Osteoblast (primary cell): ENCODE measurements around the gene TPPP. TPM values are rescaled to one million over a fixed set of nuclear protein-coding genes. Genes with fewer than 3 reads are reported as not detected.
"Not testable (repeated sequence)": the region's sequence is repeated elsewhere in the genome, so short reads cannot be mapped to it uniquely, and the experiment has no call there.

ENCODE experiments used
- DNase-seq: peaks from one replicate; pipeline ENCODE4 v3.0.0; 2011; ENCODE audit warnings: low spot score, mixed read lengths; ENCODE audit not compliant: insufficient read length; ENCODE audit errors: missing footprints
- H2AFZ ChIP-seq: 2 replicates; pipeline ENCODE4 v1.6.0; 2011; ENCODE audit warnings: mild to moderate bottlenecking, low read length
- H3K27ac ChIP-seq: 2 replicates; pipeline ENCODE4 v1.5.1; 2011; ENCODE audit warnings: mild to moderate bottlenecking, low read depth, low read length, moderate library complexity
- H3K27me3 ChIP-seq: 2 replicates; pipeline ENCODE4 v1.6.0; 2012; ENCODE audit warnings: mild to moderate bottlenecking, control low read depth, inconsistent platforms, low read length, moderate library complexity; ENCODE audit not compliant: insufficient read depth
- H3K36me3 ChIP-seq: 2 replicates; pipeline ENCODE4 v1.5.1; 2011; ENCODE audit warnings: mild to moderate bottlenecking, low read length, control low read depth, moderate library complexity; ENCODE audit not compliant: insufficient read depth
- H3K4me1 ChIP-seq: 2 replicates; pipeline ENCODE4 v1.5.1; 2011; ENCODE audit warnings: mild to moderate bottlenecking, low read length, control low read depth, moderate library complexity; ENCODE audit not compliant: insufficient read depth
- H3K4me2 ChIP-seq: 2 replicates; pipeline ENCODE4 v1.6.0; 2011; ENCODE audit warnings: mild to moderate bottlenecking, low read length; ENCODE audit not compliant: insufficient read depth
- H3K4me3 ChIP-seq: fragments of 200-600 bp; sonication (generic); 3 replicates; pipeline ENCODE4 v1.5.1; 2012; ENCODE audit warnings: mild to moderate bottlenecking, low read length, inconsistent platforms; ENCODE audit not compliant: insufficient read depth
- H3K79me2 ChIP-seq: 2 replicates; pipeline ENCODE4 v1.6.0; 2012; ENCODE audit warnings: mild to moderate bottlenecking, low read length, control low read depth, inconsistent platforms; ENCODE audit not compliant: insufficient read depth
- H3K9me3 ChIP-seq: 2 replicates; pipeline ENCODE4 v1.5.1; 2011; ENCODE audit warnings: low read depth, low read length, control low read depth
- H4K20me1 ChIP-seq: 2 replicates; pipeline ENCODE4 v1.6.0; 2012; ENCODE audit warnings: mild to moderate bottlenecking, low read length, control low read depth; ENCODE audit not compliant: insufficient read depth
- CTCF ChIP-seq: IDR thresholded peaks from 2 replicates; pipeline ENCODE4 v1.5.1; 2011; ENCODE audit warnings: mild to moderate bottlenecking, low read depth, low read length, moderate library complexity; ENCODE audit errors: extremely low read depth
- total RNA-seq: library from RNA; depleted of rRNA; stranded (reverse); fragments of >200 nt; gene quantifications from 2 replicates; pipeline ENCODE4 v1.2.3, GENCODE V29; 2012

TPPP gene
- total RNA-seq, 1 donor = not detected

DNA sequence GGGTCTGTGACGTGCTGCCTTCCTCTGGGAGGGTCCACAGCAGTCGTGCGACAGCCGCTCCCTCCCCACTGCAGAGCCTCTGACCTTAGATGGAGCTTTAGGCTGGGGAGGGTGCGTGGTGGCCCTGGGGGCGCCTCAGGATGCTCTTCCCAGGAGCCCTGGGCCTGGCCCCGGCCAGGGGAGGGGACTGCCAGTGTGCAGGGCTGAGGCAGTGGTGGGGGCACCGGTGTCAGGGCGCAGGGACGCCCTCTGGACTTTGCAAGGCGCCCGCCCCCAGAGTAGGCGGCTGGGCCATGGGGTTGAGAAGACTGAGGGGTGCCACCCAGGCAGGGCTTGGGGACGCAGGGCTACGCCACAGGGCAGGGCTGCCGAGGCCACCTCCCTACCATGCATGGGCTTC, 14.6 kb downstream of the TPPP start:
- H3K27me3 ChIP-seq = peaks cover 19% of the 10 kb centered on the region
- H4K20me1 ChIP-seq, H3K79me2 ChIP-seq, H3K4me2 ChIP-seq, H3K27ac ChIP-seq, H2AFZ ChIP-seq, H3K4me1 ChIP-seq, H3K36me3 ChIP-seq, H3K9me3 ChIP-seq, H3K4me3 ChIP-seq: not testable (repeated sequence)
- peak; percentile 69 for DNase-seq

DNA sequence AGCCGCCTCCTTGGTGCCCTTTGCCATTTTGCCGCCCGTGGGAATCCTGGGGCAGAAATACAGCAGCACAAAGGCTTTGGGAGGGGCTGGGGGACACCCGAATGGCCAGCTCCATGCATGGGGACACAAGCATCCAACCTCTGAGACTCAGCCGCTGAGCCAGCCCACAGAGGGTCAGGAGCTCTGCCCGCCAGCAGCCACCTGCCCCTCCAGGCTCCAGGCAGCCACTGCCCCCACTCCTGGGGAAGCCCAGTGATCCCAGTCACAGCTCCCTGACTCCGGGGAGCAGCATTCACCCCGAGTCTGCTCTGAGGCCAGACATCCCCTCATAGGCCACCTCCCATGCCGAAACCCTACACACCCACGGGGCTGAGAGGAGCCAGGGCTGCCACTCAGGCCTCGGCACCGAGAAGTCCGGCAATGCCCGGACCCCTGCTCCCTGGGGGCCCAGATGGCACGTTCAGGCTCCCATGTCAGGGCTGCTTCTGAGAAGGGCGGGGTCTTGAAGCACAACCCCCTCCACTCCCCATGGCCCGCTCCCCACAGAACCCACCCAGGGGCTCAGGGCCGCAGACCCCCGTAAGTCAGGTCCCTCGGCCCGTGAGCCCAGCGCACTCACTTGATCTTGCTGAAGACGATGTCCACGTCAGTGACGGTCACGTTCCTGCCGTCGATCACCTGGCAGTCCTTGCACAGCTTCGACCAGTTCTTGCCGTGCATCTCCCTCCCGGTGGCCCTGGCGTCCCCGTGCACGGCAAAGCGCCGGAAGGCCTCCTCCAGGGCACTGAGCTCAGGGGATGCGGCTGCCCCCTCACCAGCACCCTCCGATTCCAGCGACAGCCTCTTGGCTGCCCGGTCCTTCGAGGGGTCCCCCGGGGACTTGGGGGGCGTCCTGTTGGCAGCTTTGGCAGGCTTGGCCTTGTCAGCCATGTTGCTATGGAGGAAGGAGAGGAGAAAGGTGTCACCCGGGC, 15.7 kb downstream of the TPPP start:
- H3K79me2 ChIP-seq = no peaks in the 10 kb centered on the region
- H3K36me3 ChIP-seq = no peaks in the 10 kb centered on the region
- no peak overlapping the region for H3K27ac ChIP-seq
- H4K20me1 ChIP-seq = no peaks in the 10 kb centered on the region
- H3K4me3 ChIP-seq = no peak overlapping the region
- peaks cover 30% of the 10 kb centered on the region for H3K27me3 ChIP-seq
- H2AFZ ChIP-seq = no peak overlapping the region
- no peak overlapping the region for H3K4me2 ChIP-seq
- no peaks in the 10 kb centered on the region for H3K9me3 ChIP-seq
- H3K4me1 ChIP-seq = peaks cover 4% of the 10 kb centered on the region
- no peak for TF ChIP-seq CTCF
- DNase-seq = peak; percentile 75

GRCh38 chr5:676699-677076, 16.5 kb downstream of the TPPP start:
- no peak for TF ChIP-seq CTCF
- no peak overlapping the region for H3K4me3 ChIP-seq
- peaks cover 37% of the 10 kb centered on the region for H3K27me3 ChIP-seq
- no peaks in the 10 kb centered on the region for H3K36me3 ChIP-seq
- H3K79me2 ChIP-seq = no peaks in the 10 kb centered on the region
- H3K4me1 ChIP-seq = peaks cover 10% of the 10 kb centered on the region
- no peak overlapping the region for H3K4me2 ChIP-seq
- H3K27ac ChIP-seq = no peak overlapping the region
- no peak overlapping the region for H2AFZ ChIP-seq
- no peaks in the 10 kb centered on the region for H4K20me1 ChIP-seq
- H3K9me3 ChIP-seq = no peaks in the 10 kb centered on the region
- peak; percentile 79 for DNase-seq

DNA sequence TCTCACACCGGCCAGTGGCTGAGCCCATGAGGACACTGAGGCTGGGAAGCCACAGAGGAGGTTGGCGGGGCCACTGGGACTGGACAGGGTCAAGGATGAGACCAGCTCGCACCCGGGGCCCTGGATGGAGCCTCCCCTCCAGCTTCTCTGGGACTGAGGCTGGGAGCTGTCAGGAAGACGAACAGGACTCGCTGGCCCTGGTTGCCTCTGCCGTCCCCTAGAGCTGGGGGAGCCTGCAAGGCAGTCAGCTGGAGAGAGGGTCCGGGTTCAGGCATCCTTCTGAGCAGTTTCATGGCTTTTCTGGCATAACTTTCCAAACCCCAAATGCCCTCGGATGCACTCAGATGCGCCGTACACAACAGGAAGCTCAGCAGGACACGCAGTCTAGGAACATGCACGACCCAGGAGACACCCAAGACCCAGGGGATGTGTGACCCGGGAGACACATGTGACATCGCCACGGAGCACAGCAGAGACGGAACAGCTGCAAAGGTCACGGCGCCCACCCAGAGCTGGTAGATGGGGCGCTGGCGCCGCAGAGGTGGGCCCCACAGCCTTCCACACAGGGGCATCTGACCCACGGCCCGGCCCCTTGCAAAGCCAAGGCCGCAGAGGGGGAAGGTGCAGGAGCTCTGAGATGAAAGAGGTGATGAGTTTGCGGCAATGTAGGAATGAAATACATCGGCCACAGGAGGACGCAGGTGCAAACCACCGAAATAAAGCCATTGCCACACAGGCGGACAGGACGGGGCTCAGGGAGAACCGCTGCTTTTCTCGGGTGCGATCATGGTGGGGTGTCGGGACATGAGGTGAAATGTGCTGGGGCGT, 17.1 kb downstream of the TPPP start:
- Histone ChIP-seq H3K4me3 (no peak overlapping the region), H3K36me3 (no peaks in the 10 kb centered on the region), H3K9me3 (no peaks in the 10 kb centered on the region), H3K27ac (no peak overlapping the region), H2AFZ (no peak overlapping the region), H4K20me1 (no peaks in the 10 kb centered on the region), H3K79me2 (no peaks in the 10 kb centered on the region), H3K27me3 (peaks cover 37% of the 10 kb centered on the region), H3K4me1 (peaks cover 11% of the 10 kb centered on the region), H3K4me2 (no peak overlapping the region)
- TF ChIP-seq CTCF = no peak
- peak; percentile 81 for DNase-seq
